ENCODE measurements around the gene IP6K3.

DNA sequence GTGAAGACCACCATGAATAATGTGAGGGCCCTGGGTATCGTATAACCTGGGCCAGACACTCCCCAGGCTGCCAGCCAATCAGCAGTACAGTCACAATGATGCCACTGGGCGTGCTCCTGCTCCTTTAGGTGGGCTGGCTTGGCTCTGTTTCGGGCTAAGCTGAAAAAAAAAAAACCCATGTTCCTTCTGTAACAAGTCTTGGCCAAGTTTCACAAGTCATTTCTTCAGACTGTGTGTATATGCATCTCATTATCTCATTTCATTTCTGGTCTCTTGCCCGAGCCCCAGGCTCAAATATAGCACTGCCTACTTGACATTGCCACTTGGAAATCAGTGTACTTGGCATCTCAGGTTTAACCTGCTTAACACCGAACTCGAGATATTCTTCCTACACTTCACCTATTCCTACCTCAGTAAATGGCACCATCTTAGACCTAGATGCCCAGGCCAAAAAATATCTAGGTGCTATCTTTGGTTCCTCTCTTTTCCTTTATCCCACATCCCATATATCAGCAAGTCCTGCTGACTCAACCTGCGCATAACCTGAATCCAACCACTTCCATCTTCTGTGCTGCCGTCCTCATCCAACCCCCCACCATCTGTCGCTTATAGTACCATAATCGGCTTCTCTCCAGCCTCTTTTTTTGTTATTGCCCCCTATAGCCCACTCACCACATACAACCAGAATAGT lies 37.0 kb downstream of the IP6K3 start:
- TF ChIP-seq, protein P1, sequence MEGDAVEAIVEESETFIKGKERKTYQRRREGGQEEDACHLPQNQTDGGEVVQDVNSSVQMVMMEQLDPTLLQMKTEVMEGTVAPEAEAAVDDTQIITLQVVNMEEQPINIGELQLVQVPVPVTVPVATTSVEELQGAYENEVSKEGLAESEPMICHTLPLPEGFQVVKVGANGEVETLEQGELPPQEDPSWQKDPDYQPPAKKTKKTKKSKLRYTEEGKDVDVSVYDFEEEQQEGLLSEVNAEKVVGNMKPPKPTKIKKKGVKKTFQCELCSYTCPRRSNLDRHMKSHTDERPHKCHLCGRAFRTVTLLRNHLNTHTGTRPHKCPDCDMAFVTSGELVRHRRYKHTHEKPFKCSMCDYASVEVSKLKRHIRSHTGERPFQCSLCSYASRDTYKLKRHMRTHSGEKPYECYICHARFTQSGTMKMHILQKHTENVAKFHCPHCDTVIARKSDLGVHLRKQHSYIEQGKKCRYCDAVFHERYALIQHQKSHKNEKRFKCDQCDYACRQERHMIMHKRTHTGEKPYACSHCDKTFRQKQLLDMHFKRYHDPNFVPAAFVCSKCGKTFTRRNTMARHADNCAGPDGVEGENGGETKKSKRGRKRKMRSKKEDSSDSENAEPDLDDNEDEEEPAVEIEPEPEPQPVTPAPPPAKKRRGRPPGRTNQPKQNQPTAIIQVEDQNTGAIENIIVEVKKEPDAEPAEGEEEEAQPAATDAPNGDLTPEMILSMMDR (IDR thresholded peaks at IDR 0.05; ENCODE audit: low read length): no peak
- TF ChIP-seq EZH2 (optimal IDR thresholded peaks at IDR 0.05; ENCODE audit: low read depth, low read length) (no peak), EZH2phosphoT487 (IDR thresholded peaks at IDR 0.05; ENCODE audit: low read length) (no peak)
